GM13976 (cell line): Measurements from ENCODE around the gene RAB3C.

Experiments
- DNase-seq: peaks from one replicate; pipeline ENCODE4 v3.0.0; 2012; ENCODE audit warnings: low spot score
- CTCF ChIP-seq: IDR thresholded peaks from 2 replicates; pipeline ENCODE4 v1.5.1; 2012; ENCODE audit warnings: borderline replicate concordance, mild to moderate bottlenecking; ENCODE audit not compliant: insufficient read depth; ENCODE audit errors: extremely low read depth, missing control alignments, control extremely low read depth
- in situ Hi-C: fragments of 300-500 bp; cut with MboI; formaldehyde crosslinking; loops from one replicate; pipeline ENCODE4 v1.12.0; 2022; ENCODE audit warnings: low sequenced_read_pairs, mixed read lengths, inconsistent platforms; ENCODE audit not compliant: unreplicated experiment

RAB3C gene

DNA sequence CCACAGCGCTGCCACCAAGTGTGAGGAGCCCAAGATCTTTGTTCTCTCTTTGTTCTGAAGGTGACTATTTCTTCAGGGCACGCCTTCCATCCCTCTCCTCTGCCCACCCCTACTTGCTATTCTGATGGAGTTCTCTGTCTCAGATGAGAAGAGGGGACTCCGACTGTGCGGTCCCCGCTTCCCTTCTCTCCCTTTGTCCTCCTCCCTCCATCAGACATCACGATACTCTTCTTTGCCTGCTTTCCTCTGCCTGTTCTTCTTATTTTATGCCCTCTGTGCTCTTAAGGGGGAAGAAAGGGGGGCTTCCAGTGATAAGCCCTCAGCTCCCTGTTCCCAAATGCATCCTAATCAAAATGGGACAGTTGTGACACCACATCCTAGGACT is 307.8 kb downstream of the RAB3C start:
- DNase-seq: no peak
- in situ Hi-C loops: loop anchor here (10.0 kb wide), 2 partner anchors 114 to 284 kb away; no protein-coding TSS in a partner anchor

DNA sequence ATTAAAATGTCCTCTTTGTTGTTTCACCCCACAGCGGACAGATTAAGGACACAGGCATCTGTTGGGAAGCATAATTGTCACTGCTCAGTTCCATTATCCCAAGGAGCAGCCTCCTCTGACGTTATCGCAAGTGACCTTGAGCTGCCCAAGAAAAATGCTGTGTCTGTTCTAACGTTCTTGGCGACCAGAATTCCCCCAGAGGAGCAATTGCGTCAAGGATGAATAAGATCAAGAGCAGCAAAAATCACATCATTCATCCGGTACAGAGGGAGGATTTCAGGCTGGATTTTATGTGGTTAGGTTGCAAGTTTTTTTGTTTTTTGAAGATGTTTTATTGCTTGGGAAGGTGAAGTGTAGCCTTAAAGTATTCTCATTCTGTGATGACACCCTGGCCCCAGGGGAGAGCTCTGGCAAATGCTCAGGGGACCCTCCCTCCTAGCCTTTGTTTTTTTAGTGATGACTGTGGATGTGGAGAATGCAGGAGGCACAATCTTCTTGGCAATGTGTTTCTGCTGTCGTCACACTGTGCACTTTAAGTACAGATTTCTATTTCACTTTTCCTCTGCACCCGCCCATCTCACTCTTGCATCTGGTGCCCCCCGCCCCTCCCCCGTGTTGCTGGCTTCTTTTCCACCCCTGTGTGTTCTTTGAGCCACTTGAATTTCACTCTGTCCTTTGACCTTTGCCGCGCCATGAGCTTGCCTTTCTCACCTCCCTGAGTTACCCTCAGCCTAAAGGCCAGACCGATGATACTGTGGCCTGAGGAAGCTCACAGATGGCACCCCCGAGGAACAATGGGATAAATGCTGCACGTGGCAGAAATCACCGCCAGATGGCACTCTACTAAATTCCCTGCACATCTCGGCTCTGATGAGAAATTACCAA is 308.5 kb downstream of the RAB3C start:
- peak; percentile 48 for DNase-seq
- in situ Hi-C loops: loop anchor here (10.0 kb wide), 2 partner anchors 113 to 283 kb away; no protein-coding TSS in a partner anchor
- peak; percentile 51 for TF ChIP-seq CTCF

More for the DNA sequence above, 307.8 kb downstream of the RAB3C start:
- TF ChIP-seq CTCF: no peak

DNA sequence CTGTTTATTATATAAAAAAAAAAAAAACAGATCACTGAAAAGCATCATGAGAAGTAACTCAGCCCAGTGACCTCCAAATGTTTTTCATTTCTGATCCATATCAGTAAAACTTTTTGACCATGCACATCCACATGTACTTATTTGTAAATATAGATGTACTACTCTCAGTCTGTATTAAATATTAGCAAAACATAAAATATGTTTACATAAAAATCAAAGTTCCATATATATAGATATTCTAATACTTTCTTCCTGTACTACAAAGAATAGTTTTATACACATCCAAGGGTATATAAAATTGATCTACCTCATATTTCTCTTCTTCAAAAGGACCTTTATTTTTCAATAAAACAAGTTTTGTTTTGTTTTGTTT is 309.1 kb downstream of the RAB3C start:
- in situ Hi-C loops: loop anchor here (10.0 kb wide), 2 partner anchors 113 to 283 kb away; no protein-coding TSS in a partner anchor
- no peak for TF ChIP-seq CTCF
- no peak for DNase-seq

DNA sequence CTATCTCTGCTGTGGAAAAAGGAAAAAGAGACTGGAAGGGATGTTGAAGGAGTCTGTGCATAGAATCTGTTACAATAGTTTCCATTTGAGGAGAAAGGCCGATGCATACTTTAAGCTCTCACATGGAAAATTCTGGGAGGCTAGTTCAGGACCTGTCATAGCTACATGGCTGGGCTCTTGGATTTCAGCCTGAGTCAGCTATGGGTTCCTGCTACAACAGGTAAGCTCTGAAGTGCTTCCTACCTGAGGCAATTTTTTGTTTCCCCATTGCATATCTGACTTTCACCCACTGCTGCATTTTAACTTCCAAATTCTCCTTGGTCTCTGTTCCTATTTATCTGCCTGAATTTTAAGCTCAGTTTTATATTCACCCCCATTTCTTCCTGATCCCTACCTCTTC is 310.7 kb downstream of the RAB3C start:
- no peak for DNase-seq
- in situ Hi-C loops: loop anchor here (10.0 kb wide), 2 partner anchors 111 to 281 kb away; no protein-coding TSS in a partner anchor
- no peak for TF ChIP-seq CTCF

DNA sequence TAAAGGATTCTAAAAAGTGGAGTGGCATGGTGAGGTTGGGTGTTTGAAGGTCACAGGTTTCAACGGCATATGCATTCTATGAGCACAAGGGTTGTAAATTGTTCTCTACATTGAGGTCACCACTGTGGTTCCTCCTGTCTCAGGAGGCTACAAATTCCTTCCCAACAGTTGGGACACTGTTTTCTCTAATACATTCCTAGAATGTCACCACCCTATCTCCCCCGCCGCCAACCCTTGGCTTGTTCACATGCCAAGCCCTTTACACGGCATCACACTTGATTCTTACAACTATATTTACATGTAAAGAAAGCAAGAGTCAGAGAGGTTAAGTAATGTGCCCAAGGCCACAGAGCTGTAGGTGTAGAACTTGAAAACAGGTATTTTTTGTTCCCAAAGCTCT is 315.1 kb downstream of the RAB3C start:
- DNase-seq: no peak
- in situ Hi-C loops: loop anchor here (10.0 kb wide), 2 partner anchors 107 to 277 kb away; no protein-coding TSS in a partner anchor
- no peak for TF ChIP-seq CTCF

DNA sequence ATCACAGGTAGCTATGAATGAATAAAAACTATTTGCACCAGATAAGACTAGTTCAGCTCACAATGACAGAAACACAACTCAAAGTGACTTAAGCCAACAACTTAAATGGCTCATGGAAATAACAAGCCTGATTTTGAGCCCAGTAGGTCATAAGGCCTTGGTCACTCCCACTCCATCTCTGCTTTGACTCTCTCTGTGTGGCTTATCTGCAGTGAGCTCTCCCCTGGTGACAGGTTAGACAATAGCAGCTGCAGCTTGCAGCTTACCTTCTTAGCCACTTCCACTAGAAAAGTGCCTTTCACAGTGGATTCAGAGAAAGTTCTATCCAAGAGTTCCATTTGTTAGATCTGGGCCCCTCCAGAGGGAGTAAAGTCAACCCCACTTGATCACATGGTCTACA is 315.7 kb downstream of the RAB3C start:
- TF ChIP-seq CTCF: no peak
- no peak for DNase-seq
- in situ Hi-C loops: loop anchor here (10.0 kb wide), 2 partner anchors 106 to 276 kb away; no protein-coding TSS in a partner anchor
